Neural cell (in vitro differentiated cells): ENCODE results near the gene EVI2A. TPM values are rescaled to one million over a fixed set of nuclear protein-coding genes. Genes with fewer than 3 reads are reported as not detected.
"Not testable (repeated sequence)": the region's sequence is repeated elsewhere in the genome, so short reads cannot be mapped to it uniquely, and the experiment has no call there.

Experiments
- H2AFZ ChIP-seq: fragments of 200-600, 300-800 bp; sonication (generic), shearing (Covaris generic); 2 replicates; pipeline ENCODE4 v1.6.0; 2014; ENCODE audit warnings: low read depth, mild to moderate bottlenecking, antibody characterized with exemption, low read length, moderate library complexity
- H3F3A ChIP-seq: fragments of 200-600 bp; shearing (Covaris generic); 2 replicates; pipeline ENCODE4 v1.6.1; 2016; ENCODE audit warnings: mild to moderate bottlenecking, moderate library complexity, mixed read lengths, antibody characterized with exemption, low read length; ENCODE audit not compliant: insufficient read depth, poor library complexity, severe bottlenecking
- H3K27ac ChIP-seq: fragments of 200-600, 300-800 bp; sonication (generic), shearing (Covaris generic); 2 replicates; pipeline ENCODE4 v1.5.1; 2014; ENCODE audit warnings: mild to moderate bottlenecking, low read length, moderate library complexity
- H3K27me3 ChIP-seq: fragments of 300-800, 200-600 bp; sonication (generic), shearing (Covaris generic); 2 replicates; pipeline ENCODE4 v1.6.0; 2014; ENCODE audit warnings: mild to moderate bottlenecking, low read depth, low read length, moderate library complexity; ENCODE audit not compliant: insufficient read depth
- H3K36me3 ChIP-seq: fragments of 300-800, 200-600 bp; sonication (generic), shearing (Covaris generic); 2 replicates; pipeline ENCODE4 v1.5.1; 2014; ENCODE audit warnings: mild to moderate bottlenecking, antibody characterized with exemption, low read length, moderate library complexity; ENCODE audit not compliant: insufficient read depth
- H3K4me2 ChIP-seq: fragments of 300-800, 200-600 bp; sonication (generic), shearing (Covaris generic); 2 replicates; pipeline ENCODE4 v1.6.0; 2014; ENCODE audit warnings: mild to moderate bottlenecking, low read length
- H3K4me3 ChIP-seq: fragments of 300-800, 200-600 bp; sonication (generic), shearing (Covaris generic); 2 replicates; pipeline ENCODE4 v1.5.1; 2014; ENCODE audit warnings: mild to moderate bottlenecking, low read length, moderate library complexity
- H3K79me2 ChIP-seq: fragments of 200-600 bp; shearing (Covaris generic); replicated peaks from 2 replicates; pipeline ENCODE4 v1.6.0; 2014; ENCODE audit warnings: mild to moderate bottlenecking, low read length, moderate library complexity; ENCODE audit not compliant: insufficient read depth
- H3K9ac ChIP-seq: fragments of 300-800, 200-600 bp; sonication (generic), shearing (Covaris generic); 2 replicates; pipeline ENCODE4 v1.6.1; 2016; ENCODE audit warnings: mild to moderate bottlenecking, low read length, mixed read lengths
- H3K9me2 ChIP-seq: fragments of 200-600 bp; shearing (Covaris generic); 2 replicates; pipeline ENCODE4 v1.6.1; 2016; ENCODE audit warnings: mild to moderate bottlenecking, low read length, mixed read lengths; ENCODE audit not compliant: insufficient read depth
- H3K9me3 ChIP-seq: fragments of 200-600, 300-800 bp; sonication (generic), shearing (Covaris generic); 2 replicates; pipeline ENCODE4 v1.6.1; 2016; ENCODE audit warnings: mild to moderate bottlenecking, mixed run types, low read length, moderate library complexity, mixed read lengths
- H4K20me1 ChIP-seq: fragments of 200-600 bp; shearing (Covaris generic); 2 replicates; pipeline ENCODE4 v1.6.1; 2016; ENCODE audit warnings: mild to moderate bottlenecking, mixed run types; ENCODE audit not compliant: insufficient read depth
- EP300 ChIP-seq: fragments of 450-650 bp; conservative IDR thresholded peaks from 2 replicates; pipeline ENCODE4 v1.6.1; 2014; ENCODE audit warnings: antibody characterized with exemption, mild to moderate bottlenecking, moderate library complexity; ENCODE audit not compliant: poor library complexity, severe bottlenecking
- EZH2 ChIP-seq: fragments of 200-600, 300-800 bp; shearing (Covaris generic), sonication (generic); IDR thresholded peaks from 2 replicates; pipeline ENCODE4 v1.6.1; 2014; ENCODE audit warnings: antibody characterized with exemption, low read length, borderline replicate concordance, mild to moderate bottlenecking; ENCODE audit not compliant: insufficient read depth, poor library complexity, severe bottlenecking
- MXI1 ChIP-seq: fragments of 450-650 bp; conservative IDR thresholded peaks from 2 replicates; pipeline ENCODE4 v1.6.1; 2014; ENCODE audit warnings: antibody characterized with exemption, mild to moderate bottlenecking; ENCODE audit not compliant: poor library complexity, severe bottlenecking
- POLR2AphosphoS5 ChIP-seq: IDR thresholded peaks from 2 replicates; pipeline ENCODE4 v1.6.1; 2012
- RAD21 ChIP-seq: fragments of 450-650 bp; conservative IDR thresholded peaks from 2 replicates; pipeline ENCODE4 v1.6.1; 2014; ENCODE audit warnings: antibody characterized with exemption, mild to moderate bottlenecking, moderate library complexity
- SMC3 ChIP-seq: fragments of 450-650 bp; conservative IDR thresholded peaks from 2 replicates; pipeline ENCODE4 v1.6.1; 2014; ENCODE audit warnings: antibody characterized with exemption, mild to moderate bottlenecking, moderate library complexity; ENCODE audit not compliant: poor library complexity
- TAF1 ChIP-seq: IDR thresholded peaks from 2 replicates; pipeline ENCODE4 v1.6.1; 2012; ENCODE audit warnings: low read depth
- polyA plus RNA-seq: library from polyadenylated mRNA; depleted of rRNA; stranded (reverse); fragments of >200 nt; gene quantifications from 2 replicates; pipeline ENCODE4 v1.2.3, GENCODE V29; 2014
- TF ChIP-seq, protein P1 (sequence below): fragments of 450-650 bp; IDR thresholded peaks from 2 replicates; pipeline ENCODE4 v1.5.1; 2014; ENCODE audit warnings: antibody characterized with exemption, mild to moderate bottlenecking, moderate library complexity; ENCODE audit not compliant: poor library complexity, severe bottlenecking
- TF ChIP-seq, protein P2 (sequence below): IDR thresholded peaks from 2 replicates; pipeline ENCODE4 v1.6.1; 2012; ENCODE audit warnings: borderline replicate concordance

The EVI2A gene
- polyA plus RNA-seq, 1 donor from 2014 or later: not detected

DNA sequence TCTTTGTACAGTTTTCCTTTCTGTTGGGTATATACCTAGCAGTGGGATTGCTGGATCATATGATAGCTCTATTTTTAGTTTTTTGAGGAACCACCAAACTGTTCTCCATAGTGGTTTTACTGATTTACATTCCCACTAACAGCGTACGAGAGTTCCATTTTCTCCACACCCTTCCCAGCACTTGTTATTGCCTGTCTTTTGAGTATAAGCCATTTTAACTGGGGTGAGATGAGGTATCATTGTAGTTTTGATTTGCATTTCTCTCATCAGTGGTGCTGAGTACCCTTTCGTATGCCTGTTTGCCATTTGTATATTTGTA lies 6.7 kb downstream of the EVI2A start:
- H3K4me2 ChIP-seq: no peak overlapping the region
- no peaks in the 10 kb centered on the region for H3K9me3 ChIP-seq
- H2AFZ ChIP-seq: no peak overlapping the region
- no peaks in the 10 kb centered on the region for H3F3A ChIP-seq
- no peaks in the 10 kb centered on the region for H3K27me3 ChIP-seq
- no peaks in the 10 kb centered on the region for H3K79me2 ChIP-seq
- no peaks in the 10 kb centered on the region for H3K36me3 ChIP-seq
- H4K20me1 ChIP-seq: no peaks in the 10 kb centered on the region
- H3K9ac ChIP-seq: no peak overlapping the region
- no peaks in the 10 kb centered on the region for H3K9me2 ChIP-seq
- no peak overlapping the region for H3K4me3 ChIP-seq
- no peak overlapping the region for H3K27ac ChIP-seq
- TF ChIP-seq RAD21 (no peak), EZH2 (no peak)
- TF ChIP-seq, protein P1, sequence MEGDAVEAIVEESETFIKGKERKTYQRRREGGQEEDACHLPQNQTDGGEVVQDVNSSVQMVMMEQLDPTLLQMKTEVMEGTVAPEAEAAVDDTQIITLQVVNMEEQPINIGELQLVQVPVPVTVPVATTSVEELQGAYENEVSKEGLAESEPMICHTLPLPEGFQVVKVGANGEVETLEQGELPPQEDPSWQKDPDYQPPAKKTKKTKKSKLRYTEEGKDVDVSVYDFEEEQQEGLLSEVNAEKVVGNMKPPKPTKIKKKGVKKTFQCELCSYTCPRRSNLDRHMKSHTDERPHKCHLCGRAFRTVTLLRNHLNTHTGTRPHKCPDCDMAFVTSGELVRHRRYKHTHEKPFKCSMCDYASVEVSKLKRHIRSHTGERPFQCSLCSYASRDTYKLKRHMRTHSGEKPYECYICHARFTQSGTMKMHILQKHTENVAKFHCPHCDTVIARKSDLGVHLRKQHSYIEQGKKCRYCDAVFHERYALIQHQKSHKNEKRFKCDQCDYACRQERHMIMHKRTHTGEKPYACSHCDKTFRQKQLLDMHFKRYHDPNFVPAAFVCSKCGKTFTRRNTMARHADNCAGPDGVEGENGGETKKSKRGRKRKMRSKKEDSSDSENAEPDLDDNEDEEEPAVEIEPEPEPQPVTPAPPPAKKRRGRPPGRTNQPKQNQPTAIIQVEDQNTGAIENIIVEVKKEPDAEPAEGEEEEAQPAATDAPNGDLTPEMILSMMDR: no peak

DNA sequence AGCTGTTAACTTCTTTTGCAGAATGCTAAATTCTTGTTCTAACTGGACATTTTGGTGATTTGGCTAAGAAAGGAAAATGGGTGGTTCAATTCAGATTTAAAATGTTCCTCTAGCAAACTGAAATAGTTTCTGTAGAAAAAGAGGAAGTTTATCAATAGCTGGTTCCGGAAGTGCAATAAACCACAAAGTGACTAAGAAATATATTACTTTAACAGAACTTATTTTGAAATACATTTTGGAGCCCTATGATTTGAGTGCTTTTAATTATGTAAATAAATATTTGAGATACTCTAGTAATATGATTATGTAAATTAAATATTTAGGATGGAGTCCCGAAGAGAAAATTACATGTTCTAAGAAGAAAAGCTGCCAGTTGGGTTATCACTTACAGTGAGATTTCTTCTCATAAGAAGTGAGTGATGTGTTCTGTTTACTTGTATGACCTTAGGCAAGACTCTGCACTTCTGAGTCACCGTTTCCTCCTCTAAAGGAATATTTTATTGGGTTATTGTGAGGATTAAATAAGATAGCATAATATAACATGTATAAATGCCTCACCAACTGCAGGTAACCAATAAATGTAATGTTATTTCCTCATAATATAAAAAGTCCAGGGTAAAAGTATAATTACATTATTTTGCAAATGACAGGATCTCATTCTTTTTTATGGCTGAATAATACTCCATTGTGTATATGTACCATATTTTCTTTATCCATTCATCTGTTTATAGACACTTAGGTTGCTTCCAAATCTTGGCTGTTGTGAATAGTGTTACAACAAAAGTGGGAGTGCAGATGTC lies 7.2 kb downstream of the EVI2A start, which contains the start of gene EVI2B:
EVI2B (minus strand) TSS at position 73 of the 800 bp plus-strand sequence. CDS start 8,445 bp downstream, outside the sequence.
- Histone ChIP-seq H3K27me3 (no peaks in the 10 kb centered on the region), H3K36me3 (no peaks in the 10 kb centered on the region), H4K20me1 (no peaks in the 10 kb centered on the region), H3K9me3 (no peaks in the 10 kb centered on the region), H3K4me3 (no peak within 1 kb of the TSS), H3F3A (no peaks in the 10 kb centered on the region), H3K4me2 (no peak within 1 kb of the TSS), H3K9me2 (no peaks in the 10 kb centered on the region), H3K27ac (no peak within 1 kb of the TSS), H3K79me2 (no peaks in the 10 kb centered on the region), H2AFZ (no peak within 1 kb of the TSS), H3K9ac (no peak within 1 kb of the TSS)
- TF ChIP-seq TAF1 (no peak), MXI1 (no peak), POLR2AphosphoS5 (no peak), SMC3 (no peak), EP300 (no peak), EZH2 (no peak), RAD21 (no peak)
- TF ChIP-seq, protein P2, sequence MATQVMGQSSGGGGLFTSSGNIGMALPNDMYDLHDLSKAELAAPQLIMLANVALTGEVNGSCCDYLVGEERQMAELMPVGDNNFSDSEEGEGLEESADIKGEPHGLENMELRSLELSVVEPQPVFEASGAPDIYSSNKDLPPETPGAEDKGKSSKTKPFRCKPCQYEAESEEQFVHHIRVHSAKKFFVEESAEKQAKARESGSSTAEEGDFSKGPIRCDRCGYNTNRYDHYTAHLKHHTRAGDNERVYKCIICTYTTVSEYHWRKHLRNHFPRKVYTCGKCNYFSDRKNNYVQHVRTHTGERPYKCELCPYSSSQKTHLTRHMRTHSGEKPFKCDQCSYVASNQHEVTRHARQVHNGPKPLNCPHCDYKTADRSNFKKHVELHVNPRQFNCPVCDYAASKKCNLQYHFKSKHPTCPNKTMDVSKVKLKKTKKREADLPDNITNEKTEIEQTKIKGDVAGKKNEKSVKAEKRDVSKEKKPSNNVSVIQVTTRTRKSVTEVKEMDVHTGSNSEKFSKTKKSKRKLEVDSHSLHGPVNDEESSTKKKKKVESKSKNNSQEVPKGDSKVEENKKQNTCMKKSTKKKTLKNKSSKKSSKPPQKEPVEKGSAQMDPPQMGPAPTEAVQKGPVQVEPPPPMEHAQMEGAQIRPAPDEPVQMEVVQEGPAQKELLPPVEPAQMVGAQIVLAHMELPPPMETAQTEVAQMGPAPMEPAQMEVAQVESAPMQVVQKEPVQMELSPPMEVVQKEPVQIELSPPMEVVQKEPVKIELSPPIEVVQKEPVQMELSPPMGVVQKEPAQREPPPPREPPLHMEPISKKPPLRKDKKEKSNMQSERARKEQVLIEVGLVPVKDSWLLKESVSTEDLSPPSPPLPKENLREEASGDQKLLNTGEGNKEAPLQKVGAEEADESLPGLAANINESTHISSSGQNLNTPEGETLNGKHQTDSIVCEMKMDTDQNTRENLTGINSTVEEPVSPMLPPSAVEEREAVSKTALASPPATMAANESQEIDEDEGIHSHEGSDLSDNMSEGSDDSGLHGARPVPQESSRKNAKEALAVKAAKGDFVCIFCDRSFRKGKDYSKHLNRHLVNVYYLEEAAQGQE: no peak
- TF ChIP-seq, protein P1: no peak

DNA sequence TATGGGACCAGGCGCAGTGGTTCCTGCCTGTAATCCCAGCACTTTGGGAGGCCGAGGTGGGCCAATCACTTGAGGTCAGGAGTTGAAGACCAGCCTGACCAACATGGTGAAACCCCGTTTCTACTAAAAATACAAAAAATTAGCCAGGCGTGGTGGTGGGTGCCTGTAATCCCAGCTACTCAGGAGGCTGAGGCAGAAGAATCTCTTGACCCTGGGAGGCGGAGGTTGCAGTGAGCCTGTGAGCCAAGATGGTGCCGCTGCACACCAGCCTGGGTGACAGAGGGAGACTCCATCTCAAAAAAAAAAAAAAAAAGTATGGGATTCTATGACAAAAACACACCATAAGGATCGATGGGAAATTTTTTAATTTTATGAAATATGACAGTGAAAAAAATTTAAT lies 9.2 kb downstream of the EVI2A start:
- not testable (repeated sequence) for H3K79me2 ChIP-seq, H3K9me3 ChIP-seq, H3F3A ChIP-seq, H3K36me3 ChIP-seq, H4K20me1 ChIP-seq, H3K4me3 ChIP-seq, H3K27me3 ChIP-seq, H3K4me2 ChIP-seq, H3K9ac ChIP-seq, H3K9me2 ChIP-seq, H3K27ac ChIP-seq, H2AFZ ChIP-seq
